ENCODE measurements around the gene SLC30A1.

SLC30A1 gene

GRCh38 chr1:211607754-211608473 is 29.0 kb upstream of the SLC30A1 start:
- DNase-seq = no peak

GRCh38 chr1:211606914-211607753 is 28.2 kb upstream of the SLC30A1 start:
- DNase-seq = no peak

GRCh38 chr1:211606332-211606913 is 27.5 kb upstream of the SLC30A1 start:
- no peak for DNase-seq

DNA sequence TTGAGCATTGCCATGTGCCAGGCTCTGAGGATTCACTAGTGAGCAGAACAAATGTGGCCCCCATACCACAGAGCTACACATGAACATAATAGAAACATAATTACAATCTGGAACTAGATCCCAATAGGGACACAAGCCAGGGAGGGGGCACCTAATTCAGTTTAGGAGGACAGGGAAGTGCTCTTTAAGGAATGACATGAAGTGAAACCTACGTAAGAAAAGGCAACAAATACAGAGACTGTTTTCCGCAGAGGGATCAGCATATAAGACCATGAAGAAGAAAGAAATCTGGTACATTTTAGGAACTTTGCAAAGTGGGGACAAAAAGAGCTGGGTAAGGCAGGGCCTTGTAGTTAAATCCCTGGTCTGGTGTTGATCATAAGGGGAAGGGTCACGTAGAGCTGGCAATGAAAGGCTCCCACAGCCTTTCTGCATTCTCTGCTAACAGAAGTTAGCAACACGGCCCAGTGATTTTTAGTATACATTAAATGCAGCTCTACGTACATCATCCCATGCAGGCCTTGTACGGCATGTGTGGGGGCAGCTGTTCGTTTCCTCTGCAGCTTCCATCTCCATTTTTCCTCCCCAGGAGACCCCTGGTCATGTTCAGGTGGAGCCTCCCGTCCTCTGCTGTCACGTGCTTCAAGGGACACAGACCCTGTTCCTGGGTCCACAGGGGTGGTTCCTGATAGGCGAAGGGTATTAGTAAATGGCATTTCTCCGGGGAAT is 26.8 kb upstream of the SLC30A1 start:
- DNase-seq = no peak

GRCh38 chr1:211605034-211605433 is 26.1 kb upstream of the SLC30A1 start:
- DNase-seq = no peak

GRCh38 chr1:211604548-211604947 is 25.6 kb upstream of the SLC30A1 start:
- no peak for DNase-seq

DNA sequence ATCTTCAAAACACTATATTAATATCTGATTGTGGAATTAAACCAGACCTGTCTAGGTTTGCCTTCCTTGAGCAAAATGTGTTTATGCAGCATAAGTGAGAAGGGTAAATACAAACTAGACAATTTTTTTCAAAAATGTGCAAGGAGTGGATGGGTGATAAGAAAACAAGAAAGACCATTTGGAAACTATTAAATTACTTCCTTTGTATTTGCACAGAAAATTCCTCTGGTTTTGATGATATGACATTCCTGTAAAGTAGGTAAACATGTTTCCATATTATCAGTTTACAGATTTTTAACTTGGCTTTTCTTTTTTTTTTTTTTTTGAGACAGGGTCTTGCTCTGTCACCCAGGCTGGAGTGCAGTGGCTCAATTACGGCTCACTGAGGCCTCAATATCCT is 24.8 kb upstream of the SLC30A1 start:
- DNase-seq = no peak

DNA sequence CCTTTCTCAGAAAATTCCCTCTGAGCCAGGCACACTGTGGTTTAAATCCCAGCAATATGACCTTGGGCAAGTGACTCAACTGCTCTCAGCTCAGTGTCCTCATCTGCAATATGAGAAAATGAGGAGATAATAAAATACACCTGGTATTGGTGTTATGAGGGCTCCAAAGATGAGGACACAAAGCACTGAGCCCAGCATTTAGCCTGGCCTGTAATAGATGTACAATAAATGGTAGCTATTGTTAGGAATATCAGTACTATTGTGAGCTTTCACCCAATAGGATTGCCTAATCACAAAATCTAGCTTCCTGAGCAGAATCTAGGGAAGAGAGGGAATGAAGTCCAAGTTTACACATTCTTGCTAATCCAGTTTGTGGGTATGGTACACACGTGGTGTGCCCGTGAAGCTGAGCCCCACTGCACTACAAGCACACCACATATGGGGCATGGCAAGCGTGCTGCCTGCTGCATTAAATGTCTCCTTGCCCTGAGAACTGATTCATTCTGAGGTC is 24.3 kb upstream of the SLC30A1 start:
- DNase-seq = no peak

DNA sequence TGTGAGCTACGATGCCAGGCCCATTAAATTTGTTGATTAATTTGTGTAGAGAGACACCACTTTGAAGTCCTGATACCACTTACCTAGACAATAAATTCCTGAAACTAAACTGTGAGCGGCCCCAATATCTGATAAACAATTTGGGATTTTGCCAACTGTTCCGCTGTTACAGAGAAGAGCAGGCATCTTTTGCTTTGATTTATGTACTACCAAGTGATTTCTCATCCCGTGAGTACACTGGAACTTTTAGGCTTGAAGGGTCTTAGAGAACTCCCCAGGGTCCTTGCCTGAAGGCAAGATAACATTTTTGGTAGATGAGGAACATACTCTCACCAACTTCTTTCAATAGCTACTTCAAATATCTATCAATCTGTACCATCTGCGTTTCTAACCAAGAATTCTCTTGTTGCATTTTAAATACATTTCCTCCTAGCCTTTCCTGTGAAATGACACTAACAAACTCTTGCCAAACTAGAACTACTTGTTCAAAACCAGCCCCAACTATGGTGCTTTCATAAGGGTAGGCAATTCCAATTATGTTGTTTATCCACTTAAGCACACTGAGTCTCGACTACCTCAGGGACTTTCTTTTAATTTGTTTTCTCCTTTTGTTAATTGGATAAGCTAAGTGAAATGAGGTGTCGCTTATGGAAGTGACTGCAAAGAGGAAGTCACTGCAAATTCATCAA is 23.2 kb upstream of the SLC30A1 start:
- no peak for DNase-seq

DNA sequence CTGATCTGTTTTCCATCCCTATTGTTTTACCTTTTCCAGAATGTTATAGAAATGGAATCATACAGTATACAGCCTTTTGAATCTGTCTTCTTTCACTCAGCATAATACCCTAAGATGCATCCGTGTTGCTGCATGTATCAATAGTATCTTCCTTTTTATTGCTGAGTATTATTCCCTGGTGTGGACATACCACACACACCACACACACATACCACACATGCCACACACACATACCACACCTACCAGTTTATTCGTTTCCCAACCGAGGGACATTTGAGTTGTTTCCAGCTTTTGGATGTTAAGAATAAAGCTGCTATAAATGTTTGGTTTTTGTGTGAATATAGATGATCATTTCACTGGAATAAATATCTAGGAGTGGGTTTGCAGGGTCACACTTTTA is 22.2 kb upstream of the SLC30A1 start:
- no peak for DNase-seq

- no peak for DNase-seq
Measured at GRCh38 chr1:211599250-211599649, 20.3 kb upstream of the SLC30A1 start.

GRCh38 chr1:211598514-211598913 is 19.6 kb upstream of the SLC30A1 start:
- no peak for DNase-seq

DNA sequence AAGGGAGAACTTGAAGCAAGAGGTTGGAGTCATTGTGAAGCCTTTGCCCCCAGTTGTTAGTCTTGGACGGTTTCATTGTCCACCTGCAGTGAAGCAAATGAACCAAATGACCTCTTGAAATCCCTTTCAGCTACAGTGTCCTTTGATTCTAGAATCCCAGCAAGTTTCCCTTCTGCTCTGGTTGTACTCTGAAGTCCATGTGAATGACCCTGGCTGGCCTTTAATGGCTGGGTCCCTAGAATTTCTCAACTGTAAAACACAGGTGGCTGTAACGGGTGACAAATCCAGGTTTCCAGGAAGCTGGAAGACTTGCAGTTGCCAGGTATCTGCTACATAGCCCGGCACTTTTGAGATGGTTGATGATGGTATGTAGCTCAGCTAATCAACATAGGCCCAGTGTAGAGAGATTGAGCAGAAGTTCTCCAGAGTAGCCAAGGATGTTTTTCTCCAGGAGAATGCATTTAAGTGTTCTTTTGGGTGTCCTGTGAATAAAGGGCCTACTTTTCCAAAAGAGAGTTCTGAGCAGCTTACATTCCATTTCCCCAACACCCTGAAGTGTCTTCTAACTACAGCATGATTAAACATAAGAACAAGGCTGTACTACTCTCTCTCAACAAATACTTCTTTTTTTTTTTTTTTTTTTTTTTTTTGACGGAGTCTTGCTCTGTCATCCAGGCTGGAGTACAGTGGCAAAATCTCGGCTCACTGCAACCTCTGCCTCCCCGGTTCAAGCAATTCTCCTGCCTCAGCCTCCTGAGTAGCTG is 17.6 kb upstream of the SLC30A1 start:
- no peak for DNase-seq

- DNase-seq = no peak
Measured at GRCh38 chr1:211595419-211595818, 16.5 kb upstream of the SLC30A1 start.

GRCh38 chr1:211591980-211592493 is 13.1 kb upstream of the SLC30A1 start:
- no peak for DNase-seq

GRCh38 chr1:211589782-211590721 is 11.1 kb upstream of the SLC30A1 start:
- no peak for DNase-seq

GRCh38 chr1:211588711-211589110 is 9.8 kb upstream of the SLC30A1 start:
- DNase-seq = no peak

DNA sequence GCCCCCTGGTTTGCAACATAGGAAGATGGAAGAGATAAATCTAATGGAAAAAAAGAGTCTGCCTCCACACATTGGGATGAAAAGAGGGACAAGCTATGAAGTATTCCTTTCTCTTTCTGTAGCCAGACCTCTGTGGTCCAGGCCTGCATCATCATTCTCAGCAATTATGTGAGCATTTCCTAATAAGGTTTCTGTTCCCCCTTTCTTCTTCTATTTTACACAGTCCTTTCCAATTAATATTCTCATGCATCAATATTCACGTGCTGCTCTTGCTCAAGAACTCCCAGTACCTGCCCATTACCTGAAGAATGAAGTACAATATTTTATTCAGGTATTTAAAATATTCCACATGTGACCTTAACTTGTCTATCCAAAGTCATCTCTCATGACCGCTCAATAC is 8.2 kb upstream of the SLC30A1 start:
- DNase-seq = no peak

DNA sequence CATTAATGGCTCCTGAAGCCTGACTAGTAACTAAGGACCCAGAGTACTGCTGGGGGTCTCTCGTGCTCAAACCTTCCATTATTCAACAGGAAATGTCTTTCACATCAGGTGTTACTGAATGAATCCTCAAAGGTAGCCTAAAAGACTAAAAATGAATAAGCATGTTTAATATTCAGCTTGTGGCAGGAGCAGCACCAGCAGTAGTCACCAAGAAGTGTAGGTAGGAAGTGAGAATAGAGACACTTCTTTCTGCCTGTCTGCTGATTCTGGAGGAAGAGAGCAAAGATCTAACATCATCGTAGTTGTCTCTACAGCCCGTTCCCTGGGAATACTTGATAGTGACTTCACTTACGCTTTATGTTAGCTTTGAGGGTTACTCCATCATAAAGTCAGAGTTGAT is 7.6 kb upstream of the SLC30A1 start:
- no peak for DNase-seq

Data from NCI-H345 (cell line).